Adrenal gland (tissue), 5 donors: ENCODE measurements around the gene CCDC3.

ENCODE experiments used
- POLR2A ChIP-seq, 2 donors: fragments of 450-650 bp; IDR thresholded peaks; one replicate each; pipeline ENCODE4 v1.6.1; 2017; ENCODE audit warnings: antibody characterized with exemption in 2 of 2, mild to moderate bottlenecking in 2 of 2, moderate library complexity in 1 of 2
- TF ChIP-seq, protein P1 (sequence below), 6 experiments: fragments of 450-650 bp in 4 of 6; fragments of 200-600 bp in 2 of 6; sonication (generic) in 1 of 6; IDR thresholded peaks; 1 replicate in 5 of 6; 2 replicates in 1 of 6; pipeline versions ENCODE4 v1.5.1 to v1.8.0; 2016 to 2021; ENCODE audit warnings: antibody characterized with exemption in 6 of 6, mild to moderate bottlenecking in 2 of 6, moderate library complexity in 1 of 6
- donor health status: DM: no; HTN: no; CAD: no.

DNA sequence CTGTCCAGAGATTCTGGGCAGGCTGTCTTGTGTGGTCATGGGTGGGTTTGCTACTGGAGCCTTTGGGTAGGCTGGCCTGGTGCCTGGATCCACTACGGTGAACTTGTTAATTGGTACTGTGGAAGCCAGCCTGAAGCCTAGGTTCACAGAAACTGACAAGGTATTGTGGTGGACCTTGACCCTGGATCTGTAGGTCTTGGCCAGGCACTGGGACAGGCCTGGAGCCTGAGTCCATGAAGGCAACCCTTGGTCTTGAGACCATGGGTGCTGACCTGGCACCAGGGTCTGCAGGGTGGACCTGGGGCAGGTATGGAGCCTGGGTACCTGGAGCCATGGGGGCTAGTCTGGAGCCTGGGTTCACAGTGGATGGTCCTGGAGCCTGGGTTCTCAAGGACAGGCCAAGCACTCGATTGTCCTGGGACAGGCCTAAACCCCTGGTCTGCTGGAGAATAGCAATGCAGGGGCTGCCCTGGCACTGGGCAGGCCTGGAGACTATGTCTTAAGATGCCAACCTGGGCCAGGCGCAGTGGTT, 85.8 kb downstream of the CCDC3 start:
- TF ChIP-seq POLR2A (IDR thresholded peaks at IDR 0.05), result no peak
- TF ChIP-seq, protein P1, sequence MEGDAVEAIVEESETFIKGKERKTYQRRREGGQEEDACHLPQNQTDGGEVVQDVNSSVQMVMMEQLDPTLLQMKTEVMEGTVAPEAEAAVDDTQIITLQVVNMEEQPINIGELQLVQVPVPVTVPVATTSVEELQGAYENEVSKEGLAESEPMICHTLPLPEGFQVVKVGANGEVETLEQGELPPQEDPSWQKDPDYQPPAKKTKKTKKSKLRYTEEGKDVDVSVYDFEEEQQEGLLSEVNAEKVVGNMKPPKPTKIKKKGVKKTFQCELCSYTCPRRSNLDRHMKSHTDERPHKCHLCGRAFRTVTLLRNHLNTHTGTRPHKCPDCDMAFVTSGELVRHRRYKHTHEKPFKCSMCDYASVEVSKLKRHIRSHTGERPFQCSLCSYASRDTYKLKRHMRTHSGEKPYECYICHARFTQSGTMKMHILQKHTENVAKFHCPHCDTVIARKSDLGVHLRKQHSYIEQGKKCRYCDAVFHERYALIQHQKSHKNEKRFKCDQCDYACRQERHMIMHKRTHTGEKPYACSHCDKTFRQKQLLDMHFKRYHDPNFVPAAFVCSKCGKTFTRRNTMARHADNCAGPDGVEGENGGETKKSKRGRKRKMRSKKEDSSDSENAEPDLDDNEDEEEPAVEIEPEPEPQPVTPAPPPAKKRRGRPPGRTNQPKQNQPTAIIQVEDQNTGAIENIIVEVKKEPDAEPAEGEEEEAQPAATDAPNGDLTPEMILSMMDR (IDR thresholded peaks at IDR 0.05), result no peak
